HG03442 (cell line): ENCODE results near the gene CATSPERE.
A peak's percentile ranks its signal among the peaks of the same experiment; 100 is the strongest.

ENCODE experiments used
- ATAC-seq: cut with Tn5 transposase; IDR thresholded peaks from one replicate; pipeline ENCODE4 v1.9.1; 2021; ENCODE audit warnings: mild to moderate bottlenecking, moderate library complexity; ENCODE audit not compliant: unreplicated experiment

Gene CATSPERE, protein sequence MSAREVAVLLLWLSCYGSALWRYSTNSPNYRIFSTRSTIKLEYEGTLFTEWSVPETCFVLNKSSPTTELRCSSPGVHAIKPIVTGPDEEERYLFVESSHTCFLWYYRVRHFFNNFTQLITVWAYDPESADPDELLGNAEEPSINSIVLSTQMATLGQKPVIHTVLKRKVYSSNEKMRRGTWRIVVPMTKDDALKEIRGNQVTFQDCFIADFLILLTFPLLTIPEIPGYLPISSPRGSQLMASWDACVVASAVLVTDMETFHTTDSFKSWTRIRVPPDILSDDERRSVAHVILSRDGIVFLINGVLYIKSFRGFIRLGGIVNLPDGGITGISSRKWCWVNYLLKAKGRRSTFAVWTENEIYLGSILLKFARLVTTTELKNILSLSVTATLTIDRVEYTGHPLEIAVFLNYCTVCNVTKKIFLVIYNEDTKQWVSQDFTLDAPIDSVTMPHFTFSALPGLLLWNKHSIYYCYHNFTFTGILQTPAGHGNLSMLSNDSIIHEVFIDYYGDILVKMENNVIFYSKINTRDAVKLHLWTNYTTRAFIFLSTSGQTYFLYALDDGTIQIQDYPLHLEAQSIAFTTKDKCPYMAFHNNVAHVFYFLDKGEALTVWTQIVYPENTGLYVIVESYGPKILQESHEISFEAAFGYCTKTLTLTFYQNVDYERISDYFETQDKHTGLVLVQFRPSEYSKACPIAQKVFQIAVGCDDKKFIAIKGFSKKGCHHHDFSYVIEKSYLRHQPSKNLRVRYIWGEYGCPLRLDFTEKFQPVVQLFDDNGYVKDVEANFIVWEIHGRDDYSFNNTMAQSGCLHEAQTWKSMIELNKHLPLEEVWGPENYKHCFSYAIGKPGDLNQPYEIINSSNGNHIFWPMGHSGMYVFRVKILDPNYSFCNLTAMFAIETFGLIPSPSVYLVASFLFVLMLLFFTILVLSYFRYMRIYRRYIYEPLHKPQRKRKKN

DNA sequence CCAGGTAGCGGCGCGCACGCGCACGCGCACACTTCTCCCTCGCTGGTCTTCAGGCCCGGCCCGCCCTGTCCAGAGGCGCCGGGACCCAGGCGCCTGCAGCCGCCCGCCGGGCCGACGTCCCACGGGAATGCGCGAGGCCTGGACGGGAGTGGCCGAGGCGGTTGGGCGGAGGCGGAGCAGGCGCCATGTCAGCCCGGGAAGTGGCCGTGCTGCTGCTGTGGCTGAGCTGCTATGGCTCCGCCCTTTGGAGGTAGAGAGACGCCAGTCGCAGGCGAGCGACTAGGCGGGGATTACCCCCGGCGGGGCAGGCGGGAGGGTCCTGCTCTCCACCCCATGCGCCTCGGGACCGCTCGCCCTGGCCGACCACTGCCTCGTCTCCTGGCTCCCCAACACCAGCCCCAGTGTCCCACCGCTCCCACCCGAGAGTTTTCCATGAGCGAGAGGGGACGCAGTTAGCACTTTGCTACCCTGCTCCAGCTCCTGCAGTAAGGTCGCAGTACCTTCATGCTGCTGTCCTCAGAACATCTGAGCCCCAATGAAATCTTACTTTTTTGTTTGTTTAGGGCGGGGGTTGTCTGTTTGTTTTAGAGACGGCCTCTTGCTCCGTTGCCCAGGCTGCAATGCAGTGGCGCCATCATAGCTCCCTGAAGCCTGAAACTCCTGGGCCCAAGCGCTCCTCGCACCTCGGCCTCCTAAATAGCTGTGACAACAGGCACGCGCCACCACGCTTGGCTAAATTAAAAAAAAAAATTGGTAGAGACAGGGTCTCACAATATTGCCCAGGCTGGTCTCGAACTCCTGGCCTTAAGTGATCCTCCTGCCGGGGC is at the start of gene CATSPERE:
CATSPERE (plus strand) TSS at position 29 of the 827 bp plus-strand sequence; CDS start at position 186, 157 bp downstream.
- peak; percentile 98 for ATAC-seq

DNA sequence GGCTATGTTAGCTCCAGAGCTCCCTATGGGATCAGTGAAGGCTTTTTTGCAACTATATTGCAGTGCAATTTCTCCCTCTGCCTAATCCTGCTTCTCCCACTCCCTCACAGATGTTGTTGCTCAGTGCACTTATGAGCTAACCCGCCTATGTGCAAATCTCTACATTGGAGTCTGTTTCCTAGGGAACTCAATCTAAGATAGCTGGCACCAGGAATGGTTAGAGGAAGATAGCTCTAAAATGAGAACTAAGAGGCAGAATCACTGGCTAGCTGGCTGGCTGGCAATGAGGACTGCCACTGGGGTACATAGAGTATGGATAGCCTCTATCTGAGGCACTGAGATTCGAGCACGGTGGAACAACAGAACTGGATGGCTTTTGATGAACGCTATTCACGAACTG is 48.9 kb upstream of the CATSPERE start:
- ATAC-seq = no peak

DNA sequence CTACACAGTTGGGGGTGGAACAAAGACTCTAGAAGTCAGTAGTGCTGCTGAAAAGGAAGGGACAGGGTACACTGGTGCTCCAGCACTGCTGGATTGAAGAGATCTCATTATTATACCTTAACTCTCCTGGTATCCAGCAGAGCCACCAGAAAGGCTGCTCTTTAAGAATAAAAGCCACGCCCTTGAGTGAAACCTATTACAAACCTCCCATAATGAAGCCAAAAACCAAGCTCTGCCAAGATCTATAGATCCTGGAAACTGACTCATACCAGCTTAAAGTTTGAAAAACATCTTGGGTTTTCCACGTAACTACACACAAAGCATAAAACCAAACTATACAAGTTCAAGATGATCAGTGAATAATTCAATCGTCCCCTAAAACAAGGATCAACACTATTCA is 47.3 kb upstream of the CATSPERE start:
- no peak for ATAC-seq

DNA sequence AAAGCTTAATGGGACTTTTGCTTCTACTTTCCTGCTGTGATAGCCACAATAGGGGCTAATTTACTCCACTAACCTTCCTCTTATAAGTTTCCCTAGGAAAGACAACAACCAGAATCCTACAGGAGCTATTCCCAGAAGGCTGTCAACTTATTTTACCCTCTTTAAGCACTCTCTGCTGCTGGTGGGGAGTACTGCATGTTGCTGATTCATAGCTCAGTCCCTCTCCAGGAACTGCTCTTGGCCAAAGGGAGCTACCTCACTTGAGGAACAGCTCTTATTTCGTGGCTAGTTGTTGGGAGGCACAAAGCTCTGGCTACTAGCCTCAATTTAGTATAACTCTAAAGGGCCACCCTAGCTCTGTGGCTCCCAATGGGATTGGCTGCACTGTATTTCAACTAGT is 46.5 kb upstream of the CATSPERE start:
- ATAC-seq = no peak

DNA sequence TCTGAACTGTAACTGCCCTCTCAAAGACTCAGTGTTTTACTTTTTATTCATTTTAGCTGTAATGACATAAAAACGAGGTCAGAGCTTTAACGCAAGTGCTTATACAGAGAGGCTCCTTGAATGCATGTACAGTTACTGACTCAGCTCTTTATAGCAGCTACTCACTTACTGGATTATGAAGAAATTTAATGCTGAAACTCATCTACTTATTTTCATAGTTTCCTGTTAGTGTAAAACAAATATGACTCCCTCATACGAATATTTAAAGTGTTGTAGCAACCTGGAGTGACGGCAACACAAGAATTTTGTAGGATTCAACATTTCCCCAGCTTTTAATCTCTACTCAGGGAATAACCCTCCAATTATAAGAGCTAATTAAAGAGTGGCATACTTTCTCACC is 42.0 kb upstream of the CATSPERE start:
- no peak for ATAC-seq

DNA sequence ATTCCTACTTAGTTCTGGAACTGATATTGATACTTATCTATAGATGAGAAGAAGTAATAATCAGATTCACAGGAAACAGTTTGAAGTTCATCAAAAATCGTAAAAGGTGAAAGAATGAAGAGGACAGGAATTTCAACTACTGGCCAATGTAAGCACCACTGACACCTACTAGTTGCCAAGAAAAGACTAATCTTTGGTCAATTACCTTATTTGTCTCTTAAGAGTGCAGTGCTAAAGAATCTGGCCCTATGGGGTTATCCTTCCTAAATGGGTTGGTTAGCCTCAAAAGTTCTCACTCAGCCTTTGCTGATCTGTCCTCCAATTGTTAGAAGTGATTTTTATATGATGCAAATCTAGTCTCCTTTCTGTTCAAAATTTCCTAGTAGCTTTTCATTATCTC is 38.9 kb upstream of the CATSPERE start:
- ATAC-seq = no peak

DNA sequence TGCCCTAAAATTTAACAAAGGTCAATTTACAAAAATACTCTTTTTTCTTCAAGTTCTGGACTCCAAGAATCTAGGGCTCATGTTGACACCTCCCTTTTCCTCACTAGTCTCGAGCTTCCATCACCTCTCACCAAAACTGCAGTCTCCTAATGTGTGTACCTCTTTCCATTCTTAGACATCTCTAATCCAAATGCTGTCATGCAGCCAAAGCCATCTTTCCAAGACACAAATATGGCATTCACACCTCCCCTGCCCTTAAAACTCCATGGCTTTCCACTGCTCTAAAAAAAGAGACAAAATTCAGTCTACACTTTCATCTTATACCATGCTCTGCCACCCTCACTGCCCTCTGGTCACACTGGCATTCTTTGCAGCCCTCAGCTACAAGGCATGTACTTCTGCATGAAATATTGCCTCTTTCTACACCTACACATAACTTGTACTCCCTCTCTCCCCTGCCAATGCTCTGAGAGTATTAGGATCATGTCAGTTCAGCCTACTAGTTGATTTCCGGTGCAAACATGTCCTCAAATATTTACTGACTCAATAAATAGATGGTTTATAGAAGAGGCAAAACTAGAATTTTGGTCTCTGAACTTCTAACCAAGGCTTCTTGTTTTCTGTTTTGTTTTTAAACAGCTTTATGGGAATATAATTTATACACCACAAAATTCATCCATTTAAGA is 36.3 kb upstream of the CATSPERE start:
- ATAC-seq = no peak

DNA sequence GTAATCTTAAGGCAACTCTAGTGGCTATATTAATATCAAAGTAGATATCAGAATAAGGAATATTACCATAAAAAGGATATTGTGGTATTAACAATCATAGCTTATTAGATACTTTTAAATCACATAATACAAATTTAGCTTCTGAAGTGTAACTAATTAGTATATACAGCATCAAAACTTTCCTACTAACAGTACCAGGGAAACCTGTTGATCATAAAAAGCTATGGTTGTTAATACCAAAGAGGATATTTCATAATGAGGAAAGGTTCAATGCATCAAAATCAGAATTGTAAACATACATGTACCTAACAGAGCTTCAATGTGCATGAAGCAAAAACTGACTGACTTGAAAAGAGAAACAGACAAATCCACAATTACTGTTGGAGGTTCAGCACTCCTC is 33.4 kb upstream of the CATSPERE start:
- no peak for ATAC-seq

DNA sequence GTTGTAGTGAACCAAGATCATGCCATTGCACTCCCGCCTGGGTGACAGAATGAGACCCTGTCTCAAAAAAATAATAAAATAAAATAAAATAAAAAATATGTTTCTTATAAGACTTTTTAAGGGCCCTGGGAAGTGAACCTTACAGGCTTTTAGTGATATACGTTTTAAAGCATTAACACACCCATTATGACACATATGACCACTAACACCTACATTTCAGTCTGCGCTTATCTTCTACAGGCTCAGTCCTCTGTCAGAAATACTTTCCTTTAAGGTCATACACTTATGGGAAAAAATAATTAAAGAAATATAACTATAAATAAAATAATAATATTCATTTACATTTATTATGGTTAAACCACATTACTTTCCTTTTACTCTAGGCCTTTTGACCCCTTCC is 31.3 kb upstream of the CATSPERE start:
- no peak for ATAC-seq

DNA sequence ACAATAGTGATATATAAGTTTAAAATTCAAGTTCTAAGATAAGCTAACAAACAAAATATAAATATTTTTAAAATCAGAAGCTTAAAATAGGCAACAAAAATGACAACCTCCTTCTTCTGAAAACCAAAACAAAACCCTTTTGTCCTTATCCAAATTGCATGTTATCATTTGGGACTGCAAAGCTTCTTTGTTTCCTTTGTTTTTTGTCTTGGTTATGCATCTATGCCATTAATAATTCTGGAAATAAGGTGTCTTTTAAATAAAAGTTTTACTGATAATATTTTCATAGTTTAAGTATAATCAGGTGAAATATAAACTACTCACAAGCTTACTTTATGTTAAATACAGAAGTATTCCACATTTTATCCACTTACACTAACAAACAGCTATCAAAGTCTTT is 29.9 kb upstream of the CATSPERE start:
- ATAC-seq = no peak

DNA sequence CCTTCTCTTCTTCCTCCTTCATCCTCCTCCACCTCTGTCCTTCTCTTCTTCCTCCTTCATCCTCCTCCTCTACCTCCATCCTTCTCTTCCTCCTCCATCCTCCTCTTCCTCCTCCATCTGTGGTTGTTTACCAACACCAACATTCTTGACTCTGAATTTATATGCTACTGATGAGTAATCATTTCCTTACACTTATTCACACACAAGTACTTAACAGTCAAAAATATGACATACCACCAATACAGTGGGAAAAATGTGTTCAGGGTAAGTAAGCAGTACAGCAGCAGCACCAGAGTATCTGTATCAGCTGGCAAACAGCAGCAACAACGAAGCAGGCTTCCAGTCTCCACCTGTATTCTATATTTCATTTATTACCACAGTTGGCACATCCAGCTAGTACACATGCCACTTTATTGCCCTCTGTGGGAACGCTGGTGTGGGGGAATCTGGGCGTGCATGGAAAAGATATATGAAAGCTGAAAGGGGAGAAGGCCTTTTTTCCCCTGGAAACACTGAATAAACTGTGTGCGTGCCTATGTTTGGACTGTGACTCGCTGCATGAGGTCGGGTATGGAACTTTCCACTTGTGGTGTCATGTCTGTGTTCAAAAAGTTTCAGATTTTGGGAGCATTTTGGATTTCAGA is 25.4 kb upstream of the CATSPERE start:
- no peak for ATAC-seq

DNA sequence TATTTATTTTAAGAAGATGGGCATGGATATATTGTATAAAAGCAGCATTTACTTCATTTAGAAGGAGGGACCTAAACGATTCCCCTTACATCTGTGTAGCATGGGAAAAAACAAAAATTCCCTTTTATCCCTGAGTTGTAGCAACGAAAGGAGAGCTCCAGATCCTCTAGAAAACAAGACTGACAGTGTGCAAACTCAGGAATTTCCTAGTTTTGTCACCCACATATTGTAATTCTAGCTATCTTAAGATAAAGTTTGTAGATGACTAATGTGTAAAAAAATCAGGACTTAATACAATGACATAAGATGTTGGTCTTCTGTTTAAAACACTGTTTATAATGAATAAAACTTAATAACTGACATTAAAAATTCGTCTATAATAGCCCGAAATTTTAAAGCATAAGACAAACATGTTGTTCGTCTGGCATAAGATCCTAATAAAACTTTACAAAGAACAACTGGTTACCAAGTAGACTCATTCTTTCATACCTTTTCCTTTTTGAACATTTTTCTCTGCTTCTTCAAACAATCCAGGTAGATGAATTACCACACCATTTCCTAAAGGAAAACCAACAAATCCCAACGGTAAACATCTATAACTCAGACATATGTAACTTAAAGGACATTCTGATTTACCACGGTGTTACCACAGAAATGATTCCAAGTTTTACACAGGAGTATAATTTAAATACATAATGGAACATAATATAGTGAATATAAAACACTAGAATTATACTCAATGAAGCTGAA is 24.6 kb upstream of the CATSPERE start:
- no peak for ATAC-seq

DNA sequence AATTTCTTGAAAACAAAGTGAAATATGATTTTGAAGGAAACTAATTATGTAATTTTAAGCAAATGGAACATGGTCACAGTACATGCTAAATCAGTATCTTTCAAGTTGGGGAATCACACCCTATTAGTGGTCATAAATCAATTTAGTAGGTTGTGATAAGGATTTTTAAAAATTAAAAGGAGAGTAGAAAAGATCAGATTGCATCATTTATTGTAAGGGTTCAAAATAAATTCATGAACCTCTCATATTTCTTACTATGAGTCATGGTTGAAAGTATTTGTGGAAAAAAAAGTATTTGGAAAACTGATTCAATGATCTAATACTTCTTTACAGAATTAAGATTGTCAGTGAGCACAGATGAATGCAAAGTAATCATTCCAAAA is 24.0 kb upstream of the CATSPERE start:
- no peak for ATAC-seq

DNA sequence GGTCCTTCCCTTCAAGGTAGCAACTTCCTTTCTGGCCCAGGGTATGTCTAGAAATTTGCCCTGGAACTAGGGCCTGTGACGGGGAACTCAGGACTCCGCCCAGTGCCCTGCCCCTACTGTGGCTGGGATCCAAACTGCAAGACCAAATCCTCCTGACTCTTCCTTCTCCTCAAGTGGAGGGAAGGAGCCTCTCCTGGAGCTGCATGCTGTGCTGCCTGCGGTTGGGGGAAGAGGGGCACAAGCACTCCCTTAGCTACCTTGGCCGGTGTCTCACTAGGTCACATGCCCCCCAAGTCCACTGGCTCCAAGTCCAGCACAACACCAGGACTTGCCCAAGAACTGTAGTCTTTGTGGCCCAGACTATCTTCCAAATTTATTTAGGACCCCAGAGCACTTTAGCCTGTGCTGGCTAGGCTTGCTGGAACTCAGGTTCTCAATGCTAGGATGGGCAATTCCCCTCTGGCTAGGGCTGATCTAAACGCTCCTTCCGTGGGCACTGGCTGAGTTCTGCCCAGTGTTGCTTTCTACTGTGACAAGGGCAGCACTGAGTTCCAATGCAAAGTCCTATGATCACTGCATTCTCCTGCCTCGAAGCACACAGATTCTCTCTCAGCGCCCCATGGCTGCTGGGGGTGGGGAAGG is 21.6 kb upstream of the CATSPERE start:
- ATAC-seq = no peak

DNA sequence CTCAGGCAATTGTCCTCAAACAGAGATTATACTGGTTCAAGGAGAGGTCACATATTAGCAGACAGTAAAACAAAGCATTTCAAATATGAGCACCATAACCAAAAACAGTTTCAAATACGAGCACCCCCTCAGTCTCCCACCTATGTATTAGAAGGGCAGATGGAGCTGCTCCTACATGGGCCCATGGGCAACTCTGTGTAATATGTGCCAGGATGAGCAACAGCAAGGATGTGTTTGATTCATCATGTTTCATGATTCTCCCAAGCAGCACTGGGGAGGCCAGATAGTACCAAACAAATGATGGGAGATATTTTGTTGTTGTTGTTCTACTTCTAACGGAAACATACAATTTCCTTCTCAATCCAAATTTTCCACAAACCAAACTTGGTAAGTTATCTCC is 18.2 kb upstream of the CATSPERE start:
- ATAC-seq = no peak

DNA sequence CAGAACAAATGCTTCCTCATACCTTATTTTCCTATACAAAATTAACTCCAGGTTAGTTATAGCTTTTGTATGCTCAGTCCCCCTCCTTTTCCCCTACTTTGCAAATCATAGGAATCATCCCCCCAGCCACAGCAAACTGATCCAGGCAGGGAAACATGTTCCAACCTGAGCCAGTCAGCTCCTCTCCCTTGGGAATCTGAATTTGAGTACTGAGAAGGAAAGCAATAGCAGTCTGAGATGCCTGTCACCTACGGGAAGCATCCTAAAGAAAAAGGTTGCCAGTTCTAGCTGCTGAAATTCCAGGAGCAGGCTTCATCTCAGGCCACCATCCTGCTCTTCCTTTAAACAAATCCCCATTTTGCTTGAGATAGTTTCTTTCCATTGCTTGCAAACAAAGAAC is 16.2 kb upstream of the CATSPERE start:
- ATAC-seq = no peak

DNA sequence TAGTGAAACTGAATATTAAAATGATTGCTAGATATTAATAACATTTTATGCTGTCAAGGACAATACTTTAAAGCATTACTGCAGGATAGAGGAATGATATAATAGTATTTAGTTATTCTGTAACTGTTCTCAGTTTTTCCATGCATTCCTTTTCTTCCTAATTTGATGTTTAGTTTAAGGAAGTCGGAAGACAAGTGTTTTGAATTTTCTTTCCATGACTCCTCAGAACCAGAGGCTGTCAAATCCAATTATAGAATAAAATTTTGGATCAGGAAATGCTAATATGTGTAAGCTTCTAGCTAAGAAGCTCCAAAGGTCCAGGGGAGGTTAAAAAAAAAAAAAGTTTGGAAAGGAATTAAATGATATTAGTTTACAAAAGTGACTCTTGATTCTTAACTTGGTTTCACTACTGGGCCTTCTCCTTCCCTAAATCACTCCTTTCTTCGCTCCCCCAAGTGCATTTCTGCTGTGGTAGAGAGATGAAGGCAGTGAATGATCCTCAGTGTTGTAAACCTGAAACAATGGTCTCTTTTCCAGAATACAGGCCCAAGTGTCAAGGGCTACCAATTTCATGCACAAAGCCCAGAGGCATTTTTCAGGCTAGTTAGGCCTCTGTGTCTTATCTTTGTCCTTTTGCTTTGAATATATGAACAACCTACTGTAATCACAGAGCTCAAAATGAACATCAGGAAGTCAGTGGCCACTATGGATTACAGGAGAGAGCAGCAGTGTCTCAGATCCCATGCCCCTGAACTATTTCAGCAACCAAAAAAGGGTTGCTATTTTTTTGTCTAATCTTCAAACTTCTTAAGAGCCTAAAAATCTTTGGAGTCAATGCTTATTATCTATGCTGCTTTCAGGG is 15.5 kb upstream of the CATSPERE start:
- ATAC-seq = no peak

DNA sequence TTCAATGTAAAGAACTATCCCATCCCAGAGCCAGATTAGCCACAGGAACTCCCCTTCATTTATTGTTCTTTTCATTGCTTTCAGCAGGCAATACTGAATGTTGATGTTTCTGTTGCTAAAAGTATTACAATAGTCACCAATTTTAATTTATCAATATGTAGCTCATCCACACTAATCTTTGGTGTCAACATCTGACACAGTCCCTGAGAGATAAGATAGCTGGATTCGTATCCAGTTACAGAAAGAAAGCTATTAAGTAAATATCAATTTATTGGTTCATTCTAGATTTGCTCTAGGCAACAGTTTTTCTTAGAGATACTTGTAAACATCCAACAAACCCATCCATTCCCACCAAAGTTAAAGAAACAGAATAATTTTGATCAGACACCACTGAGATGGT is 14.0 kb upstream of the CATSPERE start:
- ATAC-seq = no peak
